Gastroesophageal sphincter (tissue), 4 donors: Measurements from ENCODE around the gene CMC1. TPM values are rescaled to one million over a fixed set of nuclear protein-coding genes. Genes with fewer than 3 reads are reported as not detected.

Source experiments
- ATAC-seq: fragments of 150-250 bp; one replicate; pipeline ENCODE4 v1.9.1; 2016; ENCODE audit warnings: mild to moderate bottlenecking, moderate library complexity
- H3K27ac ChIP-seq, 4 donors: fragments of 200-600 bp; sonication (generic) in 3 of 4; 1 replicate in 3 of 4; 2 replicates in 1 of 4; pipeline ENCODE4 v1.5.1; 2016 to 2019
- H3K27me3 ChIP-seq: fragments of 200-600 bp; sonication (generic); one replicate; pipeline ENCODE4 v1.5.1; 2019
- H3K36me3 ChIP-seq, 2 donors: fragments of 200-600 bp; sonication (generic); one replicate each; pipeline ENCODE4 v1.5.1; 2019; ENCODE audit warnings: control low read depth in 1 of 2
- H3K4me1 ChIP-seq, 3 donors: fragments of 200-600 bp; sonication (generic); 1 replicate in 2 of 3; 2 replicates in 1 of 3; pipeline ENCODE4 v1.5.1; 2016 to 2019; ENCODE audit warnings: control low read depth in 2 of 3
- H3K4me3 ChIP-seq, 2 donors: fragments of 200-600 bp; sonication (generic); one replicate each; pipeline ENCODE4 v1.5.1; 2019; ENCODE audit warnings: mild to moderate bottlenecking in 1 of 2, moderate library complexity in 1 of 2
- H3K9me3 ChIP-seq, 3 donors: fragments of 200-600 bp; sonication (generic); one replicate each; pipeline ENCODE4 v1.5.1; 2017 to 2019; ENCODE audit warnings: control low read depth in 2 of 3
- CTCF ChIP-seq, 4 experiments: fragments of 200-600 bp in 2 of 4; fragments of 450-650 bp in 2 of 4; sonication (generic) in 1 of 4; IDR thresholded peaks; one replicate each; pipeline ENCODE4 v1.5.1; 2017 to 2019; ENCODE audit warnings: antibody characterized with exemption in 4 of 4, mild to moderate bottlenecking in 2 of 4, moderate library complexity in 2 of 4
- EP300 ChIP-seq: sonication (generic); formaldehyde crosslinking; IDR thresholded peaks from one replicate; pipeline ENCODE4 v1.6.1; 2017; ENCODE audit warnings: antibody characterized with exemption, mild to moderate bottlenecking
- POLR2A ChIP-seq, 2 donors: fragments of 450-650 bp; IDR thresholded peaks; one replicate each; pipeline ENCODE4 v1.6.1; 2017; ENCODE audit warnings: antibody characterized with exemption in 2 of 2, mild to moderate bottlenecking in 2 of 2, moderate library complexity in 1 of 2
- POLR2AphosphoS5 ChIP-seq: sonication (generic); formaldehyde crosslinking; IDR thresholded peaks from one replicate; pipeline ENCODE4 v1.6.1; 2017; ENCODE audit warnings: antibody characterized with exemption
- WGBS, 2 donors: methylation state at CpG; one replicate each; pipeline ENCODE4 v1.1.5; 2018; ENCODE audit warnings: low coverage in 1 of 2; 5-methylcytosine and 5-hydroxymethylcytosine counted together
- total RNA-seq, 4 donors: library from RNA; depleted of rRNA; stranded (reverse); fragments of >200 nt; gene quantifications; one replicate each; pipeline ENCODE4 v1.1.0, GENCODE V29; 2016

Gene CMC1
- total RNA-seq, 4 donors from 2014 or later, result 6.5 to 30.5 (median 19.5) TPM

- no peak for ATAC-seq
- H3K27ac ChIP-seq, result no peak overlapping the region
Observed at GRCh38 chr3:28239108-28239507, 2.3 kb upstream of the CMC1 start.

GRCh38 chr3:28240441-28240840, 978 bp upstream of the CMC1 start:
- no peaks in the 10 kb centered on the region for H3K27me3 ChIP-seq
- WGBS, 2 donors, result 38 to 70% methylated on average over 1 to 6 of the region's 7 CpGs
- H3K9me3 ChIP-seq, result no peaks in the 10 kb centered on the region
- no peaks in the 10 kb centered on the region for H3K36me3 ChIP-seq
- peaks cover 2 to 30% (median 8%) of the 10 kb centered on the region in 3 donors for H3K4me1 ChIP-seq
- TF ChIP-seq POLR2A (IDR thresholded peaks at IDR 0.05) (no peak), POLR2AphosphoS5 (no peak)
- H3K27ac ChIP-seq, result peak overlapping the region in 1 of 4 donors; percentile 90
- H3K4me3 ChIP-seq, result peak overlapping the region; percentile 75 to 84
- ATAC-seq, result no peak

More at GRCh38 chr3:28239108-28239507, 2.3 kb upstream of the CMC1 start:
- H3K36me3 ChIP-seq, result no peaks in the 10 kb centered on the region
- no peak overlapping the region for H3K4me3 ChIP-seq
- no peaks in the 10 kb centered on the region for H3K27me3 ChIP-seq
- WGBS, 2 donors, result 50 to 75% methylated on average over 2 to 3 of the region's 3 CpGs
- H3K4me1 ChIP-seq, result peaks cover 2 to 30% (median 7%) of the 10 kb centered on the region in 3 donors
- no peaks in the 10 kb centered on the region for H3K9me3 ChIP-seq
- no peak for TF ChIP-seq EP300
- TF ChIP-seq POLR2AphosphoS5, result no peak
- TF ChIP-seq CTCF (IDR thresholded peaks at IDR 0.05), result no peak
- no peak for TF ChIP-seq POLR2A (IDR thresholded peaks at IDR 0.05)

GRCh38 chr3:28242519-28242918, 1.1 kb downstream of the CMC1 start:
- Histone ChIP-seq H3K4me1 (peaks cover 2 to 30% (median 8%) of the 10 kb centered on the region in 3 donors), H3K36me3 (no peaks in the 10 kb centered on the region), H3K27me3 (no peaks in the 10 kb centered on the region), H3K4me3 (peak overlapping the region; percentile 75 to 84), H3K9me3 (no peaks in the 10 kb centered on the region), H3K27ac (no peak overlapping the region)
- TF ChIP-seq CTCF (IDR thresholded peaks at IDR 0.05) (no peak), EP300 (no peak), POLR2A (IDR thresholded peaks at IDR 0.05) (no peak), POLR2AphosphoS5 (no peak)
- WGBS, 2 donors, result 90 to 97% methylated on average over 3 of the region's 3 CpGs
- ATAC-seq, result no peak

- TF ChIP-seq POLR2AphosphoS5, result no peak
- no peak for TF ChIP-seq CTCF (IDR thresholded peaks at IDR 0.05)
- no peak for TF ChIP-seq EP300
- no peak for TF ChIP-seq POLR2A (IDR thresholded peaks at IDR 0.05)
- no peak for ATAC-seq
- Histone ChIP-seq H3K4me1 (peaks cover 2 to 30% (median 8%) of the 10 kb centered on the region in 3 donors), H3K9me3 (no peaks in the 10 kb centered on the region), H3K27ac (no peak overlapping the region), H3K36me3 (no peaks in the 10 kb centered on the region), H3K4me3 (no peak overlapping the region), H3K27me3 (no peaks in the 10 kb centered on the region)
- WGBS, 2 donors, result 33 to 58% methylated on average over 1 to 3 of the region's 3 CpGs
Observed at GRCh38 chr3:28243424-28244106, 2.1 kb downstream of the CMC1 start.

GRCh38 chr3:28244491-28244890, 3.1 kb downstream of the CMC1 start:
- Histone ChIP-seq H3K4me1 (peaks cover 2 to 30% (median 8%) of the 10 kb centered on the region in 3 donors), H3K36me3 (no peaks in the 10 kb centered on the region), H3K9me3 (no peaks in the 10 kb centered on the region), H3K4me3 (no peak overlapping the region), H3K27me3 (no peaks in the 10 kb centered on the region), H3K27ac (no peak overlapping the region)
- 66 to 77% methylated on average over 5 to 8 of the region's 8 CpGs for WGBS, 2 donors
- no peak for TF ChIP-seq CTCF (IDR thresholded peaks at IDR 0.05)
- ATAC-seq, result no peak
